HepG2 (cell line): Measurements from ENCODE around the gene TEX29. TPM values are rescaled to one million over a fixed set of nuclear protein-coding genes. Genes with fewer than 3 reads are reported as not detected.

Experiments
- ATAC-seq: fragments of 200-7000 bp; cut with Tn5 transposase; 3 replicates; pipeline ENCODE4 v1.9.1; 2020; ENCODE audit warnings: mild to moderate bottlenecking, moderate library complexity
- BruUV-seq: library from RNA; stranded (reverse); fragments of 400-500 nt; replicated peaks from 2 replicates; lab custom pipeline; 2021; lab: Mats Ljungman, UMichigan
- CTCF ChIA-PET: fragments of 300-600 bp; formaldehyde crosslinking; extraction: SDS; loops from one replicate; lab custom pipeline; 2021; ENCODE audit warnings: low total read pairs, inconsistent platforms, low intra/inter-chr PET ratio; lab: Yijun Ruan, JAX
- POLR2A ChIA-PET: fragments of 350-600 bp; sonication (Branson Sonifier 250); formaldehyde crosslinking; loops from one replicate; lab custom pipeline; 2020; ENCODE audit warnings: antibody characterized with exemption, inconsistent platforms; lab: Yijun Ruan, JAX
- DNase-seq: peaks from one replicate; pipeline ENCODE4 v3.0.0-alpha.2; 2015; ENCODE audit warnings: low spot score
- FAIRE-seq: peaks from 3 replicates; lab custom pipeline; 2011; peaks lifted over from hg19 to GRCh38; lab: Jason Lieb, UNC
- H2AFZ ChIP-seq: one replicate; pipeline ENCODE4 v1.6.1; 2011; ENCODE audit warnings: low read length, inconsistent platforms
- H3K27ac ChIP-seq: fragments of 300-600 bp; 3 replicates; pipeline ENCODE4 v1.8.0; 2011; ENCODE audit warnings: mixed run types, mild to moderate bottlenecking, mixed read lengths, low read length, inconsistent platforms; ENCODE audit not compliant: insufficient read depth; ENCODE audit errors: extremely low read length
- H3K27me3 ChIP-seq, 2 experiments: fragments of 200-600 bp in 1 of 2; 2 replicates in 1 of 2; 3 replicates in 1 of 2; pipeline versions ENCODE4 v1.6.0 to v1.8.0; 2011; ENCODE audit warnings: low read length in 2 of 2, mild to moderate bottlenecking in 2 of 2, moderate library complexity in 2 of 2, inconsistent platforms in 1 of 2; ENCODE audit not compliant: insufficient read depth in 2 of 2, control insufficient read depth in 1 of 2
- H3K36me3 ChIP-seq, 2 experiments: fragments of 200-600 bp in 1 of 2; replicated peaks in 1 of 2; 2 replicates in 1 of 2; 3 replicates in 1 of 2; pipeline versions ENCODE4 v1.5.1 to v1.8.0; 2011; ENCODE audit warnings: low read length in 2 of 2, inconsistent platforms in 1 of 2; ENCODE audit not compliant: insufficient read depth in 2 of 2, control insufficient read depth in 1 of 2
- H3K4me1 ChIP-seq: 2 replicates; pipeline ENCODE4 v1.5.1; 2012; ENCODE audit warnings: low read length, inconsistent platforms; ENCODE audit not compliant: insufficient read depth
- H3K4me2 ChIP-seq: 2 replicates; pipeline ENCODE4 v1.6.0; 2011; ENCODE audit warnings: low read depth, low read length, inconsistent platforms
- H3K4me3 ChIP-seq, 3 experiments: fragments of 200-600 bp in 1 of 3; sonication (generic), shearing (Covaris generic) in 1 of 3; replicated peaks in 1 of 3; 2 replicates each; pipeline ENCODE4 v1.5.1; 2011 to 2016; ENCODE audit warnings: low read length in 3 of 3, inconsistent platforms in 2 of 3, low read depth in 2 of 3, mild to moderate bottlenecking in 2 of 3, control low read depth in 1 of 3, mixed read lengths in 1 of 3; ENCODE audit not compliant: insufficient read depth in 1 of 3
- H3K79me2 ChIP-seq: one replicate; pipeline ENCODE4 v1.6.1; 2011; ENCODE audit warnings: low read length, inconsistent platforms; ENCODE audit not compliant: insufficient read depth
- H3K9ac ChIP-seq: 2 replicates; pipeline ENCODE4 v1.6.0; 2011; ENCODE audit warnings: mild to moderate bottlenecking, low read depth, low read length, inconsistent platforms; ENCODE audit not compliant: insufficient read depth
- H3K9me3 ChIP-seq: 2 replicates; pipeline ENCODE4 v1.5.1; 2012; ENCODE audit warnings: mild to moderate bottlenecking, low read length
- H4K20me1 ChIP-seq: 2 replicates; pipeline ENCODE4 v1.6.0; 2011; ENCODE audit warnings: inconsistent platforms, mild to moderate bottlenecking, low read length, moderate library complexity; ENCODE audit not compliant: insufficient read depth
- ARID2 ChIP-seq: sonication (generic); formaldehyde crosslinking; IDR thresholded peaks from 2 replicates; pipeline ENCODE4 v1.8.1; 2022; ENCODE audit warnings: mild to moderate bottlenecking, missing genetic modification reagents, borderline replicate concordance
- CAMTA2 ChIP-seq: sonication (generic); formaldehyde crosslinking; IDR thresholded peaks from 2 replicates; pipeline ENCODE4 v1.4.0; 2020; ENCODE audit warnings: mild to moderate bottlenecking, missing genetic modification reagents, borderline replicate concordance
- CEBPB ChIP-seq: IDR thresholded peaks from 2 replicates; pipeline ENCODE4 v1.6.1; 2011; ENCODE audit warnings: low read depth, low read length, improper control_type of control experiment, borderline replicate concordance
- CEBPG ChIP-seq: IDR thresholded peaks from 2 replicates; pipeline ENCODE4 v1.6.1; 2016
- MAF1 ChIP-seq: sonication (generic); formaldehyde crosslinking; IDR thresholded peaks from 2 replicates; pipeline ENCODE4 v1.5.0; 2020; ENCODE audit warnings: missing genetic modification reagents, borderline replicate concordance
- ZIK1 ChIP-seq: sonication (generic); formaldehyde crosslinking; IDR thresholded peaks from 2 replicates; pipeline ENCODE4 v1.5.0; 2020; ENCODE audit warnings: mild to moderate bottlenecking, low read depth, missing genetic modification reagents, borderline replicate concordance
- ZNF138 ChIP-seq: sonication (generic); formaldehyde crosslinking; IDR thresholded peaks from 2 replicates; pipeline ENCODE4 v1.5.0; 2020; ENCODE audit warnings: mild to moderate bottlenecking, low read depth, missing genetic modification reagents
- ZNF335 ChIP-seq: sonication (generic); formaldehyde crosslinking; IDR thresholded peaks from 2 replicates; pipeline ENCODE4 v1.4.0; 2020; ENCODE audit warnings: missing genetic modification reagents
- WGBS: methylation state at CpG from one replicate; pipeline ENCODE4 v1.1.6; 2017; ENCODE audit warnings: low lambda C conversion rate; 5-methylcytosine and 5-hydroxymethylcytosine counted together
- in situ Hi-C: cut with HindIII; loops from 2 replicates; pipeline ENCODE4 v1.10.0; 2017; ENCODE audit warnings: low pct_unique_long_range_greater_than_20kb; ENCODE audit not compliant: extremely low pct_ligation_motif_present
- intact Hi-C: fragments of 100-400 bp; cut with micrococcal nuclease; formaldehyde crosslinking; loops from one replicate; pipeline ENCODE4 v1.10.0; 2022; ENCODE audit not compliant: unreplicated experiment
- polyA plus RNA-seq, 8 experiments: library from polyadenylated mRNA; depleted of rRNA in 3 of 8; stranded (reverse) in 7 of 8; unstranded in 1 of 8; fragments of >200 nt; fragmentation: Illumina TruSeq in 4 of 8; extraction: Trizol in 4 of 8; gene quantifications; 2 replicates each; pipeline versions ENCODE4 v1.2.1 to v1.2.3, GENCODE V29; 2011 to 2016; ENCODE audit warnings: low read depth in 4 of 8, missing spikeins in 1 of 8, mixed read lengths in 1 of 8; ENCODE audit not compliant: insufficient read depth in 1 of 8
- total RNA-seq, 5 experiments: library from RNA; depleted of rRNA; stranded (reverse); fragments of >200 nt; fragmentation: Illumina TruSeq; extraction: Trizol; gene quantifications; 2 replicates each; pipeline ENCODE4 v1.2.3, GENCODE V29; 2016; ENCODE audit warnings: low read depth in 1 of 5
- TF ChIP-seq, protein P1 (sequence below): sonication (generic); formaldehyde crosslinking; IDR thresholded peaks from 2 replicates; pipeline ENCODE4 v1.5.0; 2020; ENCODE audit warnings: missing genetic modification reagents

TEX29 gene
- total and polyA plus RNA-seq, 2 of the 13 experiments (the other 11 are each of a cell fraction or from before 2014, with no cell fraction given): 0.12 to 0.22 TPM

DNA sequence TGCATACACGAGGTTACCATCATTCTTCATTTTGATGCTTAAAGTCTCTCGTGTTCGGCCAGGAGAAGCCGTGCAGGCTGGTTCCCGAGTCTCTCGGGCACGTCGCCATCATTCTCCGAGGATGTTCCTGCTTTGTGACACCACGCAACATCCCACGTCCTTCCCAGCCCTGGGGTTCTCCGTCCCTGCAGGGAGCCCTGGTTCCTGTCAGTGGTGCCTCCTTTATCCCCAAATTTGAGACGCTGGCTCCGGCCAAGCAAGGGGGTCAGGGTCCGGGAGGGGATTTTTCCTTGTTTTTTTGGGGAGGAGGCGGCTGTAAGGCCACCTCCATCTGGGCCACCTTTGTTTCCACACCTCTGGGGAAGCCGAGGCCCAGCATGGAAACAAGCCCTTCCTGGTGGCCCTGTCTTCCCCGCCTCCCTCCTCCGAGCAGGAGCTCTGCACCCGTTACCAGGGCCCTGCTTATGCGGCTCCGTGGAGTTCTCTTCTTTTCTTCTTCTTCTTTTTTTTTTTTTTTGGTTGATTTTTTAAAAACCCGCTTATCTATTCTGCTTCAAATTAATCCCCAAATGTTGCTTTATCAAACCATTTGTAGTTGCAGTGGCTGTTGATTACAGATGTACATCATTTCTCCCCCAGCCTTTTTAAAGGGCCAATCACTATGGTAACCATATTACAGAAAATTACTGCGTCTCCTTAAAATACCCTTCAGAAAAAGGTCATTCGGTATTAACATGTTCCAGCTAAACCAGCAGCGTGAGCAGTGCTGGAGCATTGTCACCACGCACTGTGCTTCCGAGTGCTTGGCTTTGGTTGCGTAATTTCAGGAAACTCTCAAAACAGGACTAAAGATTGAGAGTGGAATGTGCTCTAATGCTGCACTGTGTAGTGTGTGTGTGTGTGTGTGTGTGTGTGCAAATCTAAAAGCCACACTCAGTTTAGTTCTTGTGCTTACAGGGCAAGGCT lies 50.4 kb downstream of the TEX29 start:
- ChIA-PET CTCF (no interaction called here), POLR2A (no interaction called here)
- in situ Hi-C loops (no loop called here), intact Hi-C loops (no loop called here)
- no peak overlapping the region for H3K27ac ChIP-seq
- FAIRE-seq: no peak
- TF ChIP-seq, protein P1, sequence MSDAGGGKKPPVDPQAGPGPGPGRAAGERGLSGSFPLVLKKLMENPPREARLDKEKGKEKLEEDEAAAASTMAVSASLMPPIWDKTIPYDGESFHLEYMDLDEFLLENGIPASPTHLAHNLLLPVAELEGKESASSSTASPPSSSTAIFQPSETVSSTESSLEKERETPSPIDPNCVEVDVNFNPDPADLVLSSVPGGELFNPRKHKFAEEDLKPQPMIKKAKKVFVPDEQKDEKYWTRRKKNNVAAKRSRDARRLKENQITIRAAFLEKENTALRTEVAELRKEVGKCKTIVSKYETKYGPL: no peak
- TF ChIP-seq ARID2 (CRISPR knock-in tag) (no peak), CEBPG (CRISPR knock-in tag) (peak; percentile 77), CAMTA2 (CRISPR knock-in tag) (no peak), ZIK1 (CRISPR knock-in tag) (no peak), MAF1 (CRISPR knock-in tag) (no peak), ZNF138 (CRISPR knock-in tag) (no peak), ZNF335 (CRISPR knock-in tag) (no peak), CEBPB (peak; percentile 88)
- H3K79me2 ChIP-seq: no peaks in the 10 kb centered on the region
- ATAC-seq: peak; percentile 56
- H3K36me3 ChIP-seq: no peaks in the 10 kb centered on the region
- no peaks in the 10 kb centered on the region for H4K20me1 ChIP-seq
- no TSS peak for BruUV-seq
- H3K27me3 ChIP-seq: peaks cover 2 to 57% of the 10 kb centered on the region in 2 experiments
- no peak for DNase-seq
- WGBS: 41% methylated on average over 29 of the region's 29 CpGs
- no peak overlapping the region for H3K9ac ChIP-seq
- H3K4me3 ChIP-seq: no peak overlapping the region
- H3K4me2 ChIP-seq: no peak overlapping the region
- H3K4me1 ChIP-seq: no peaks in the 10 kb centered on the region
- no peaks in the 10 kb centered on the region for H3K9me3 ChIP-seq
- no peak overlapping the region for H2AFZ ChIP-seq
